RWPE1 (cell line): Measurements from ENCODE around the gene UHRF1.
"Not testable (repeated sequence)": the region's sequence is repeated elsewhere in the genome, so short reads cannot be mapped to it uniquely, and the experiment has no call there.

Experiments
- CTCF ChIA-PET: fragments of 350-600 bp; sonication (Branson Sonifier 250); formaldehyde crosslinking; extraction: SDS; loops from one replicate; lab custom pipeline; 2021; lab: Yijun Ruan, JAX
- POLR2A ChIA-PET: fragments of 400-600 bp; formaldehyde crosslinking; extraction: SDS; loops from one replicate; lab custom pipeline; 2020; ENCODE audit warnings: antibody characterized with exemption; ENCODE audit not compliant: low non-redundant PET; lab: Yijun Ruan, JAX
- DNase-seq: peaks from one replicate; pipeline ENCODE4 v3.0.0; 2012; ENCODE audit warnings: low spot score
- H3K27ac ChIP-seq: fragments of 450-650 bp; 2 replicates; pipeline ENCODE4 v1.5.1; 2017
- CTCF ChIP-seq: fragments of 450-650 bp; conservative IDR thresholded peaks from 2 replicates; pipeline ENCODE4 v1.5.1; 2017; ENCODE audit warnings: low read depth, mild to moderate bottlenecking

UHRF1 gene

GRCh38 chr19:4878491-4878968 is 30.8 kb upstream of the UHRF1 start:
- DNase-seq, result no peak

DNA sequence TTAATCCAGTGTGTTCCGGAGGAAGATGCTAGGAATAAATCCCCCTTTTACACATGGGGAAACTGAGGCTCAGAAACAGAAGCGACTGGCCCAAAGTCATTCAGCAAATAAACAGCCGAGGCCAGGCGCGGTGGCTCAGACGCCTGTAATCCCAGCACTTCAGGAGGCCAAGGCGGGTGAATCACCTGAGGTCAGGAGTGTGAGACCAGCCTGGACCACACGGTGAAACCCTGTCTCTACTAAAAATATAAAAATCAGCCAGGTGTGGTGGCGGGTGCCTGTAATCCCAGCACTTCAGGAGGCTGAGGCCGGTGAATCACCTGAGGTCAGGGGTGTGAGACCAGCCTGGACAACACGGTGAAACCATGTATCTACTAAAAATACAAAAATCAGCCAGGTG is 30.3 kb upstream of the UHRF1 start:
- TF ChIP-seq CTCF, result no peak
- H3K27ac ChIP-seq, result peak overlapping the region; percentile 71
- ChIA-PET POLR2A (no interaction called here), CTCF (interaction anchor here (0.6 to 1.2 kb wide), 4 partner anchors 15 to 98 kb away, joined by 3 to 6 read pairs (median 4); no protein-coding TSS in a partner anchor)
- no peak for DNase-seq

More at GRCh38 chr19:4878491-4878968, 30.8 kb upstream of the UHRF1 start:
- ChIA-PET POLR2A (no interaction called here), CTCF (interaction anchor here (0.6 to 0.9 kb wide), 3 partner anchors 14 to 99 kb away, joined by 3 to 6 read pairs (median 4); no protein-coding TSS in a partner anchor)
- no peak for TF ChIP-seq CTCF
- peak overlapping the region; percentile 71 for H3K27ac ChIP-seq

- POLR2A ChIA-PET, CTCF ChIA-PET, DNase-seq, H3K27ac ChIP-seq: not testable (repeated sequence)
Observed at GRCh38 chr19:4882874-4883273, 26.4 kb upstream of the UHRF1 start.

DNA sequence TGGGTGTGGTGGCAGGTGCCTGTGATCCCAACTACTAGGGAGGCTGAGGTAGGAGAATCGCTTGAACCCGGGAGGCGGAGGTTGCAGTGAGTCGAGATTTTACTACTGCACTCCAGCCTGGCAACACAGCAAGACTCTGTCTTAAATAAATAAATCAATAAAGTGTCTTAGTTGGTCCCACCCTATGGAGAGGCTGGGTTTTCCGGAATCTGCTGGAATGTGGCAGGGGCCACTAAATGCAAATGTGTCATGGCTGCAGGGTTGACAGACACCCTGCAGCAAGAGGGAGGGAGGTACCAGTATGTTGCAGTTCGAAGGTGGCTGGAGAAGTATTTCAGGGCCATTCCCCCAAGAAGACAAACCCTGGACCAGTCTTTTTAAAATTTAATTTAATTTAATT is 24.3 kb upstream of the UHRF1 start:
- POLR2A ChIA-PET, CTCF ChIA-PET, DNase-seq, H3K27ac ChIP-seq: not testable (repeated sequence)

DNA sequence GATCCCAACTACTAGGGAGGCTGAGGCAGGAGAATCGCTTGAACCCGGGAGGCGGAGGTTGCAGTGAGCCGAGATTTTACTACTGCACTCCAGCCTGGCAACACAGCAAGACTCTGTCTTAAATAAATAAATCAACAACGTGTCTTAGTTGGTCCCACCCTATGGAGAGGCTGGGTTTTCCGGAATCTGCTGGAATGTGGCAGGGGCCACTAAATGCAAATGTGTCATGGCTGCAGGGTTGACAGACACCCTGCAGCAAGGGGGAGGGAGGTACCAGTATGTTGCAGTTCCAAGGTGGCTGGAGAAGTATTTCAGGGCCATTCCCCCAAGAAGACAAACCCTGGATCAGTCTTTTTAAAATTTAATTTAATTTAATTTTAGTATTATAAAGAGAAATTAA is 21.5 kb upstream of the UHRF1 start:
- POLR2A ChIA-PET, DNase-seq, CTCF ChIA-PET, H3K27ac ChIP-seq: not testable (repeated sequence)

DNA sequence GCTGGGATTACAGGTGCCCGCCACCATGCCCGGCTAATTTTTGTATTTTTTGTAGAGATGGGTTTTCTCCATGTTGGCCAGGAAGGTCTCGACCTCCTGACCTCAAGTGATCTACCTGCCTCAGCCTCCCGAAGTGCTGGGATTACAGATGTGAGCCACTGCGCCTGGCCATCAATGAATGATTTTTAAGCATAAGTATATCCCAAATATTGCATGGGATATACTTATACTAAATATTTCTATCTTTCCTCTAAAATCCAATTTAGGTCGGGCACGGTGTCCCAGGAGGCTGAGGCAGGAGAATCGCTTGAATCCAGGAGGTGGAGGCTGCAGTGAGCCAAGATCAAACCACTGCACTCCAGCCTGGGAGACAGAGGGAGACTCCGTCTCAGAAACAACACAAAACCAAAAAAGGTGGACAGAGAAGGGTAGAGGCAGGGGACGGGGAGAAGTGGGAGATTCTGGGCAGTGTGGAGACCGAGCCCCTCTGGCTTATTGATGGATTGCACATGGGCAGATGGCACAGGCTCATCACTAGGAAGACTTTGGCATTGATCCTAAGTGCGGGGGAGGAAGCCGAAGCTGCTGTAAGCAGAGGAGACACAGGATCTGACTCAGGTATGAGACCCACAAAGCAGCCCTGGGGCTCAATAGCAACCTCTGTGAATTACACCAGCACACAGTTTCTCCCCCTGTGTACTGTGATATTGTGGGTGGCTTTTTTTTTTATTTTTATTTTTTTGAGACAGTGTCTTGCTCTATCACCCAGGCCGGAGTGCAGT is 20.1 kb upstream of the UHRF1 start:
- no peak for TF ChIP-seq CTCF
- CTCF ChIA-PET, result interaction anchor here (0.5 to 0.6 kb wide), 4 partner anchors 22 to 114 kb away, joined by 3 read pairs; no protein-coding TSS in a partner anchor
- DNase-seq, result peak; percentile 89
- H3K27ac ChIP-seq, result peak overlapping the region; percentile 54
- POLR2A ChIA-PET, result interaction anchor here (0.6 kb wide), 1 partner anchor 20 kb away, joined by 3 read pairs; the partner anchor contains the start of gene UHRF1

DNA sequence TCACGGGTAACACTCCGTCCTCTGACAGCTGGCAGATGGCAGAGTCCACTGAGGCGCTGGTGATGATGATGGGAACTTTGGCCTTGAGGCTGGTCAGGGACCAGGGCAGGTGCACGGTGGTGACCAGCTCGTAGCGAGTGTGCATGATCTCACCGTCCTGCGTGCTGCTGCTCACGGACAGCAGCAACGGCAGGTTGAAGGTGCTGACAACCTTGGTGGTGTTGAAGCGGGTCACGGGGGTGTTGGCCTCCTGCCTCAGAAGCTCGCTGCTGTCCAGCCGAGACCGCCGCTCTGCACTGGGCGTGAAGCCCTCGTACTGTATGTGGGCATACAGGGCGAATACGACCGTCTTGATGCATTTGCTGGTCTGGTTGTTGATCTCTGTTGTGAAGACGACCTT is 18.2 kb upstream of the UHRF1 start:
- TF ChIP-seq CTCF, result no peak
- ChIA-PET POLR2A (no interaction called here), CTCF (no interaction called here)
- no peak for DNase-seq
- H3K27ac ChIP-seq, result no peak overlapping the region

GRCh38 chr19:4892962-4893361 is 16.3 kb upstream of the UHRF1 start:
- DNase-seq, POLR2A ChIA-PET, H3K27ac ChIP-seq: not testable (repeated sequence)
- CTCF ChIA-PET, result interaction anchor here (0.6 kb wide), 1 partner anchor 39 kb away, joined by 4 read pairs; no protein-coding TSS in a partner anchor
